GM21390 (cell line): ENCODE measurements around the gene ATP5ME.
"Not testable (repeated sequence)": the region's sequence is repeated elsewhere in the genome, so short reads cannot be mapped to it uniquely, and the experiment has no call there.

Source experiments
- ATAC-seq: cut with Tn5 transposase; IDR thresholded peaks from one replicate; pipeline ENCODE4 v1.9.1; 2021; ENCODE audit not compliant: unreplicated experiment

ATP5ME gene

GRCh38 chr4:674172-675035 lies at the start of gene ATP5ME, which contains the start of gene MYL5:
ATP5ME (minus strand) TSS chr4:674276; CDS start chr4:674247, 29 bp downstream.
MYL5 (plus strand) TSS chr4:674542; CDS start chr4:678027, 3,485 bp downstream.
- peak; percentile 73 for ATAC-seq

- ATAC-seq: no peak
These were observed 48.8 kb upstream of the ATP5ME start for GRCh38 chr4:722851-723360.

DNA sequence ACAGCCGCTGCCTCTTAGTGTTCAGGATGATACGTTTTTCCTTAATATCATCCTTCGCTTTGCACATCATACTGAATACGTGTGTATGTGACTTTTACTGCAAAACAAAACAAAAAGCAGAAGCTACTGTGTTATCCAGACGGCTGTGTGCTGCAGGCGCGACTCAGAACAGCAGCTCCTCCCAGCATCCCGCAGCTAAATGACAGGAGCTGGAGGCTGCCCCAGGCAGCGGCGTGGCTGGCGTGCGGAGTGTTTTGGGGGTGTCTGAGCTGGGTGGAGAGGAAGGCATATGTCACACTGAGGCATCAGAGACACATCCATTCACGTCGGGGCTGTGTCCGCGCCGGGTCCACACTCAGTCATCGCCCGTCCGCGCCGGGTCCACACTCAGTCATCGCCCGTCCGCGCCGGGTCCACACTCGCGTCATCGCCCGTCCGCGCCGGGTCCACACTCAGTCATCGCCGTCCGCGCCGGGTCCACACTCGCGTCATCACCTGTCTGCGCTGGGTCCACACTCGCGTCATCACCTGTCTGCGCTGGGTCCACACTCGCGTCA lies 48.2 kb upstream of the ATP5ME start:
- no peak for ATAC-seq

GRCh38 chr4:721261-722168 lies 47.4 kb upstream of the ATP5ME start:
- ATAC-seq: no peak

DNA sequence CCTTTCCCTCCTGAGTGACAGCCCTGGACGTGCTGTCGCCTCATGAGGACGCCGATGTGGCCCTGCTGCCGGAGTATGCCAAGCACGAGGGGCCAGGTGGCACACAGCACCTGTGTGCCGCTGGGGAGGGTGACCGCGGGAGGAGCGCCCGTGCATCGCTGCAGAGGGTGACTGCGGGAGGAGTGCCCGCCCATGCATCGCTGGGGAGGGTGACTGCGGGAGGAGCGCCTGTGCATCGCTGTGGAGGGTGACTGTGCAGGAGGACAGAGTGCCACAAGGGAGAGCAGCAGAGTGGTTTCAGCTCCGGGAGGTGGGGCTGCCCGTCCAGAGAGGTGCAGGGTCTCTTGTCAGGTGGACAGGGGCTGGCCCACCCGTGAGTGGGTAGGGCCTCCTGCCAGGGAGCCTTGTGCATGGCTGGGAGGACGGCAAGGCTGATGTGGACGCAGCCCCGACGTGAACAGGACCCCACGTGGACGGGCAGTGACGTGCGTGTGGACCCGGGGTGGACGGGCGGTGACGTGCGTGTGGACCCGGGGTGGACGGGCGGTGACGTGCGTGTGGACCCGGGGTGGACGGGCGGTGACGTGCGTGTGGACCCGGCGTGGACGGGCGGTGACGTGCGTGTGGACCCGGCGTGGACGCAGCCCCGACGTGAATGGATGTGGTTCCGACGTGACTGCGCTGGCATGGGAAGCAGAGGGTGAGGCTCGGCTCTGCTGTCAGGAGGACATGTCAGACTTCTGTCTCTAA lies 46.2 kb upstream of the ATP5ME start:
- ATAC-seq: no peak

DNA sequence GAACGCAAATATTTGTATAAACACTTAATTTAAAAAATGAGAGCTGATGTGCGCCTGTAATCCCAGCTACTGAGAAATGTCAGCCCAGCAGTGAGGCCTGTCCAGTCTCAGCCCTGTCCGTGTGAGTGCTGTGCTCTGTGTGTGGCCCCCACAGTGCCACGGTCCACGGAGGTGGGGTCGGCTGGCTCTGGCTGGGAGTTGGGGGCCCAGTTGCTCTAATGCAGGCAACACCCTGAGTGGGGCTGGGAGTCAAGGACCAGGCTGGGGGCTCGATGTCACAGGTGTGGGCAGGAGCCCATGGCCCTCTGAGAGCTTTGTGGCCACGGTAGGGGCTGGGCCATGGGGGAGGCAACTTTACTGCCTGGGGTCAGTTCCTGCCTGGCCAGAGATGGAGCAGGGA lies 44.4 kb upstream of the ATP5ME start:
- no peak for ATAC-seq

DNA sequence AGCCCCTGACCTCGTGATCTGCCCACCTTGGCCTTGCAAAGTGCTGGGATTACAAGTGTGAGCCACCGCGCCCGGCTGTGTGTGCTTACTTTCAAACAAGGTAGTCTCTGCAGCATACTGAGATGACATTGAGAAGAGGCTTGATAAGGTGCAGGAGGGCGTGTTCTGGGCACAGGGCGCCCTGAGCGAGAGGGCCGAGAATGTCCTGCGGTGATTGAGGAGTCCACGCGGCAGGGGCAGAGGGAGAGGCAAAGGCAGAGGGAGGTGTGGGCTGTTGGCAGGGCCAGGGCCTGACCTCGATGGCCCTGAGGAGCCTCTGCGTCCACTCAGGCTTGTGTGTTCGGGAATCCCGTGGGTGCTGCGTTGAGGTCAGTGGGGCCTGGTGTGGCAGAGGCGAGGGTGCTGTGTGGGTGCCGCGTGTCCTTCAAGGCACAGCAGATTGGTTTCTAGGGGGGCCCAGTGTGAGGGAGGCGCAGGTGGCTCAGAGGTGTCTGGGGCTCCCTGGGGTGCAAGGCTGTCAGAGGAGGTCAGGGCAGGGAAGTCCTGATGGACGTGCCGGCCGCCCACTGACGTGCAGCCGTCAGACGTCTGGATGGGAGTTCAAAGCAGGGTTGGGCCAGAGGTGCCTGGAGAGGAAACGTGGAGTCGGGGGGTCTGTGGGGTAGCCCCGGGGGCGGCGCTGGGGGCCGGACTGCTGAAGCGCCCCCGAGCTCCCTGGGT lies 43.7 kb upstream of the ATP5ME start:
- ATAC-seq: no peak

GRCh38 chr4:714087-714486 lies 40.0 kb upstream of the ATP5ME start:
- no peak for ATAC-seq

GRCh38 chr4:712916-713632 lies 39.0 kb upstream of the ATP5ME start:
- no peak for ATAC-seq

DNA sequence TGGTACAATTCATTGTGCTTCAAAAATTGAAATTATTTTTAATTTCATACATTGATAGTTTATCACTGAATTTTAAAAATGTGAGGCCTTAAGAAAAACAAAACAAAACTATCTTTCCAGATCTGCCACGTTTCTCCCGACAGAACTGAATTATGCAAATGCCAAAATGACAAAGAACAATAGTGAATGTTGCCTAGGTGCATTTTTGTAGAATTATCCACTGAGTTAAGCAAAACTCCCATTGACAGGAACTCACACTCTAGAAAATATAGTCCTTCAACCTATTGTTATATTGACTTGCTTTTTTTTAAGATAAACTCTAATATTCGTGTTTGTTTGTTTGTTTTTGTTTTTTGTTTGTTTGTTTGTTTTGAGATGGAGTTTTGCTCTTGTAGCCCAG lies 38.0 kb upstream of the ATP5ME start:
- no peak for ATAC-seq

- no peak for ATAC-seq
These were observed 36.8 kb upstream of the ATP5ME start for GRCh38 chr4:710916-711315.

DNA sequence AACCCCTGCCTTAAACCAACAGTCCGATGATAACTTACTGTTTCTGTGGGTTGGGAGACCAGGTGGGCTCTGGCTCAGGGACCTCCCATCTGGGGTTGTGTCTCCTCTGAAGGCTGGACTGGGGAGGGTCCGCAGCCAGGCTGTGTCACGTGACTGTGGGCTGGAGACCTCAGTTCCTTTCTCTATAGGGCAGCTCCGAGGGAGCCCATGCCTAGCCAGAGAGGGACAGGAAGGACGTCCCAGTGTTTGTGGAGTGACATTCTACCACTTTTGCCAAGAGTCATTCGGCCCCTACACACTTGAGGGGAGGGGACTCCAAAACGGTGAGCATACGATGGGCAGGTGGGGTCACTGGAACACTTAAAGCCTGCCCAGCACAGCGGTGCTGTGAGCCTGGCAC lies 36.0 kb upstream of the ATP5ME start:
- ATAC-seq: no peak

DNA sequence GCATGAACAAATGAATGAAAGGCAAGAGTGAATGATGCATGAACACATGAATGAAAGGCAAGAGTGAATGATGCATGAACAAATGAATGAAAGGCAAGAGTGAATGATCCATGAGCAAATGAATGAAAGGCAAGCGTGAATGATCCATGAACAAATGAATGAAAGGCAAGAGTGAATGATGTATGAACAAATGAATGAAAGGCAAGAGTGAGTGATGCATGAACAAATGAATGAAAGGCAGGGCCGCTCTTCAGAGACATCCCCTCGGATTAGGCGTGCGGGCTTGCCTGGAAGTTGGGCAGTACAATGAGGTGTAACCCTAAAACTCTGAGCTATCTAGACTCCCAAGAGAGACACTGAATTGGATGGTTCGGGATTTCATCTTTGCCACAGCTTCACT lies 35.3 kb upstream of the ATP5ME start:
- no peak for ATAC-seq

DNA sequence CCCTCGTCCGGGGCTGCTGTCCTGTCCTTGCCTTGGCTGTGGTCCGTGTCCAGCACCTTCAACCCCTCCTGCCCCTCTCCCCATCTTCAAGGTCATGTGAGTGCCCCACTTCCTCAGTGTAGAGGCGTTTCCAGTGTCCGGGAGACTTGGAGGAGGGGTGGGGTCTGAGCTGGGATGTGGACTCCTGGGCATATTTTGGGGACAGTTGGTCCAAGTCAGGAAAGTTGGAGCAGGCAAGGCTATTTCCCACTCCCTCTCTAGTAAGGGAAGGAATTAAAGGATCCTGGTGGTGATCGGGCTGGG lies 34.5 kb upstream of the ATP5ME start:
- no peak for ATAC-seq

GRCh38 chr4:707929-708630 lies 34.0 kb upstream of the ATP5ME start:
- ATAC-seq: no peak

DNA sequence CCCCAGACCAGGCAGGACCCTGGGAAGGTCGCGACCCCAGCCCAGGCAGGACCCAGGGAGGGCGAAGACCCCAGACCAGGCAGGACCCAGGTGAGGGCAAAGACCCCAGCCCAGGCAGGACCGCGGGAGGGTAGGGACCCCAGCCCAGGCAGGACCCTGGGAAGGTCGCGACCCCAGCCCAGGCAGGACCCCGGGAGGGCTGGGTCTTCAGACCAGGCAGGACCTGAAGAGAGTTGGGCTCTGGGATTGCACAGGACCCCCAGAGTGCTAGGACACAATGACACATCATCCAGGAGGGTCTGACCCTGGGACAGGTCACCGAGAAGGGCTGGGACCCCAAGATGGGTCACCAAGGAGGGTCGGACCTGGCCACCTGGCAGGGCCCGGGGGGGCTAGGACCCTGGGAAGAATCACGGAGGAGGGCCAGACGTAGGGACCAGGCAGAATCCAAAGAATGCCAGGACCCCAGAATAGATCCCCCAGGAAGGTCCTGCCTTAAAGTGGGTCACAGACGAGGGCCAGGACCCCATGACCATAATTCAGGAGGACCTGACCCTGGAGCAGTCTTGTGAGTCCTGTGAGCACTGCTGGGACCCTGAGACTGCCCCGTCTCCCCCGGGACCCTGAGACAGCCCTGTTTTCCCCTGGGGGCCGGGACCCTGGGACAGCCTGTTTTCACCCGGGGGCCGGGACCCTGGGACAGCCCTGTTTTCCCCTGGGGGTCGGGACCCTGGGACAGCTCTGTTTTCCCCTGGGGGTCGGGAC lies 32.9 kb upstream of the ATP5ME start:
- no peak for ATAC-seq

DNA sequence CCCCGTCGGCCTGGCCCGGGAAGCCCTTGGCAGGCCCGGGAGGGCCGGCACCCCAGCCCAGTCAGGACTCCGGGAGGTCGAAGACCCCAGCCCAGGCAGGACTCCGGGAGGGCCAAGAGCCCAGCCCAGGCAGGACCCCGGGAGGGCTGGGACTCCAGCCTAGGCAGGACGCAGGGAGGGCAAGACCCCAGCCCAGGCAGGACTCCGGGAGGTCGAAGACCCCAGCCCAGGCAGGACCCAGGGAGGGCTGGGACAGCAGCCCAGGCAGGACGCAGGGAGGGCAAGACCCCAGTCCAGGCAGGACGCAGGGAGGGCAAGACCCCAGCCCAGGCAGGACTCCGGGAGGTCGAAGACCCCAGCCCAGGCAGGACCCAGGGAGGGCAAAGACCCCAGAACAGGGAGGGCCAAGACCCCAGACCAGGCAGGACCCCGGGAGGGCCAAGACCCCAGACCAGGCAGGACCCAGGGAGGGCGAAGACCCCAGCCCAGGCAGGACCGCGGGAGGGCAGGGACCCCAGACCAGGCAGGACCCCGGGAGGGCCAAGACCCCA lies 32.1 kb upstream of the ATP5ME start:
- not testable (repeated sequence) for ATAC-seq
